ENCODE results near the gene CHMP4B.

The CHMP4B gene

GRCh38 chr20:33838035-33838864, 27.1 kb downstream of the CHMP4B start:
- no peak for DNase-seq (ENCODE audit: low read depth, low spot score)

DNA sequence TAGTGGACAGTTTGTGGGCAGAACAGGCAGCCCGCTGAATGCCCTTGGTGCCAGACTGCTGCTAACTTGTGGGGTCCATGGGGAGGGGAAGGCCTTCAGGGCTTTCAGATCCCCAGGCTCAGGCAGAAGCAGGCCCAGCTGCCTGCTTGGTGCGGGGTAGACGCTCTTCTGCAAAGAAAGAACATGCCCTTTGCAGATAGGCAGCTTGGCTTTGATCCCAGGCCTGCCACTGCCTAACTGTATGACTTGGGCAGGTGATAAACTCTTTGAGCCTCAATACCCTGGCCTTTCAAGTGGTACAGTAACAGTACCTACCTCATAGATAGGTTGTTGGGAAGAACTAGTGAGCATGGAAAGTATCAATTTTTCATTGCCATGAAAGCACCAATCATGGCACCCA, 28.4 kb downstream of the CHMP4B start:
- no peak for DNase-seq (ENCODE audit: low read depth, low spot score)

- DNase-seq (ENCODE audit: low read depth, low spot score) = no peak
These were observed 29.0 kb downstream of the CHMP4B start for GRCh38 chr20:33840160-33840559.

DNA sequence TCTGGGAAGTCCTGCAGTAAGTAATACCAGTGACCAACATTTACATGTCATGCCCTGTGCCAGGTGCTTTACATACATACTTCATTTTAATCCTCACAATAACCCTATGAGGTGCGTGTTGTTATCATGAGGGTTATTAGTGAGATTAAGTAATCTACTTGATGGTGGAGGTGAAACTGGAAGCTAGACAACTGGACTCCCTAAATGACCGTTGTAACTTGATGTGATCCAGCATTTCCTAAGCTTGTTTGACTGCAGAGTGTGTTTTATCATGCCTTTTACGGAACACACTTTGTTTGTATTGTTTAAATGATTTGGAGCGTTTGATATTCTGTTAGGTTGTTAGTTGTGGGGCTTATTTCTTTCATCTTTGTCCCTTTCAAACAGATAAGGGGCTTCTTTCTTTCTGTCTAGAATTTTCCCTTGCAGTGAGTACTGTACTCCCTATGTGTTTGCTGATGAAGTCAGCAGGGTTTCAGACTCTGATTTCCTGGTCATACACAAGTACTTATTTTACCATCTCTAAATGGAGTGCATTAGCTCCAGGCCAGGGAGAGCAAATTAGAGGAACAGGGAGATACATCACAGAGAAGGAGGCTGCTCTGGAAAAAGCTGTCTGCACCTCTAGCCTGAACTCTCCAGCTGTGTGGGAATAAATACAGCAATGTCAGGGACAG, 29.7 kb downstream of the CHMP4B start:
- DNase-seq (ENCODE audit: low read depth, low spot score) = no peak

GRCh38 chr20:33841436-33841799, 30.3 kb downstream of the CHMP4B start:
- DNase-seq (ENCODE audit: low read depth, low spot score) = no peak

DNA sequence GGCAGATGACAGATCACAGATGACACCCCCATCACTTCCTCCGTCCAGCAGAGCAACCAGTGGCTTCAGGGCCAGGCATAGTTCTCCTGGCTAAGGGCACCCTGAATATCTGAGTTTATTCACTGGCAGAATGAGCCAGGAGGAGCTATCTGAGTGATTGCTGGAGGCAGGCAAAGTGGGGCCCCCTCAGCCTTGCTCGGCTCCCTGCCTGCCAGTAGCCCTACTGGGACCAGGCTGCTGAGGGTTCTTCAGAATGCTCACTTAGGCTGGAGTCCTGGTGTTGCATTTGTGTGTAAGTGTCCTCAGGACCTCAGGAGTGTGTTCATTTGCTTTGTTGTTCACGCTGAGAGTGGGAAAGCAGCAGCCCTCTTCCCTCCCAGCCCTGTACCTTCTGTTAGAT, 31.2 kb downstream of the CHMP4B start:
- DNase-seq (ENCODE audit: low read depth, low spot score) = no peak

- no peak for DNase-seq (ENCODE audit: low read depth, low spot score)
These were observed 31.9 kb downstream of the CHMP4B start for GRCh38 chr20:33843050-33843449.

- no peak for DNase-seq (ENCODE audit: low read depth, low spot score)
These were observed 32.7 kb downstream of the CHMP4B start for GRCh38 chr20:33843854-33844253.

DNA sequence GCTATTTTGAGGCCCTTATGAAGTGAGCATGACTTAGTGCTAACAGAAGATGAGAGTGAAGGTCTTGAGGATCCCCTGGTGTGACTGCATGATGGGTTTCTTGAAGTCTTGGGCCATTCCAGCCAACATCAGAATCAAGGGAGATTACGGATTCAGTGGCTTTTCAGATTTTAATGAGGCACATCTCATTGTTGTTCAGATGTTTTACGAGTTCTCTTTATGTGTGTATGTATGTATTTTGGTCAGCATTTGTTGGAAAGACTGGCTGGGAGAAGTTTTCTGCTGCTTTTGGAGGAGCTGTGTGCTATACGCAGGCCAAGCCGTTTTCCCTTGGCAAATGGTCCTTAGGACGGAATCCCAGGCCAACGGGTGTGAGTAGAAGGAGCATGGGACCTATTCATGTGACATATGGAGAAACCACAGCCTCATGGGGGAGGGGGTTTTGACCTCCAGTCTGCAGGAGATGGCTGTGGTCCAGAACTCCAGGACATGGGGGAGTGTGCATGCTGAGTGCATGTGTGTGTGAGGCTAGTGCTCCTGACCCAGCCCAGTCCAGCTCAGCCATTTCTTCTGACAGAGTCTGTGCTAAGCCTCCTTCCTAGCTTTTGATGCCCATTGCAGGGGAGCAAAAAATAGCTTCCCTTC, 35.3 kb downstream of the CHMP4B start:
- peak; percentile 72 for DNase-seq (ENCODE audit: low read depth, low spot score)

GRCh38 chr20:33847006-33847405, 35.9 kb downstream of the CHMP4B start:
- no peak for DNase-seq (ENCODE audit: low read depth, low spot score)

GRCh38 chr20:33848391-33848790, 37.2 kb downstream of the CHMP4B start:
- DNase-seq (ENCODE audit: low read depth, low spot score) = no peak

DNA sequence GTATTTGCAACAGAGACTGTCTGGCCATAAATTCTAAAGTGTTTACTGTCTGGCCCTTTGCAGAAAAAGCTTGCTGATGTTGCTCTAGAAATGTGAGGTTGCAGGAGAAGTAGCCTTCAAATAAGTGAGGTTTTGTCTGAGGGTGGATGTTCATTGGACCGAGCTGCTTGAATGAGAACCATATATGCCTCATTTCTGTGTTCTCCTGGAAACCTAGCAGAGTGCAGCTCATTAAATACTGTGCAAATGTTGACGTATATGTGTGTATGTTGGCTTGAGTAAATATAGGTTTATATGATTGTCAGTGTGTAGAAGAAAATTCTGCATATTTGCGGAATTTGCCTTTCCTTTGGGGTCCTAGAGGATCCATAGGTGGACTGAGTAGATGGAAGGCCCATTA, 39.0 kb downstream of the CHMP4B start:
- DNase-seq (ENCODE audit: low read depth, low spot score) = no peak

- DNase-seq (ENCODE audit: low read depth, low spot score) = no peak
These were observed 40.8 kb downstream of the CHMP4B start for GRCh38 chr20:33851842-33852466.

DNA sequence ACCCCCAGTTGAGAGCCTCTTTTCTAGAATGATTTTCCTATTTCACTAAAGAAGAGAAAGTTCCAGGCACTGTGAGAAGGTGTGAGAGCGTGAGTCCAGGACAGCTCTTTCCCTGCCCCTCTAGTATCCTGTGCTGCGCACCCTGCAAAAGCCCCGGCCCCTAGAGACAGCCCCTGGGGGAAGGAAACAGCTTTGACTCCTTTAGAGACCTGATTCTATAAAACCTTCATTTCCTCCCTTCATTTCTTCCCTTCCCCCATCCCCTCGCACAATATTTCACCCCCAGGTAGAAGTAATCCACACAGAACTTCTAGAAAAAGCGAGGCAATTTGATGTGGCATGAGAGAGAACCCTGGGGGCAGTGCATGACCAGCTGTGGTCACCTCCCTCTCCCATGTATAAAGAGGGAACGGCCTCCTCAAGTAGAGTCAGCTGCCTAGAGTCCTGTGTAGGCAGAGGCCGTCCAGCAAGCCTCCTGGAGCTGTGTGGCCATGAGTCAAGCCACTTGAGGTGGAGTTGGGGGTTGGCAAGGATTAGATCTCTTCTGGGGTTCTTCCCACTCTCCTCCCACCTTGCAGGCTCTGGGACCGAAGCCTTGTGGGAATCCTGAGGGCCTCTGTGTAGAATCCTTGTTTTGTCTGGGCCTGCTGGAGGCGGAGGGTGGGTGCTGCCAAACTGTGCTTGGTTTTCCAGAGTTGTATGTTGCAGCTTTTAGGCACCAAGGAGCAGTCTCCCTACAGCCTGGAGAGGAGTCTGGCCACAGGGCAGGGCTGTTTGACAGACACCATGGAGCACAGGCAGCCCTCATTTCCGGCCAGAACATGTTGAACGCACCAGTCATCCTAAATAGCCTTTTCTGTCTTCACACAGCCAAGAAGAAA, 41.7 kb downstream of the CHMP4B start:
- DNase-seq (ENCODE audit: low read depth, low spot score) = no peak

DNA sequence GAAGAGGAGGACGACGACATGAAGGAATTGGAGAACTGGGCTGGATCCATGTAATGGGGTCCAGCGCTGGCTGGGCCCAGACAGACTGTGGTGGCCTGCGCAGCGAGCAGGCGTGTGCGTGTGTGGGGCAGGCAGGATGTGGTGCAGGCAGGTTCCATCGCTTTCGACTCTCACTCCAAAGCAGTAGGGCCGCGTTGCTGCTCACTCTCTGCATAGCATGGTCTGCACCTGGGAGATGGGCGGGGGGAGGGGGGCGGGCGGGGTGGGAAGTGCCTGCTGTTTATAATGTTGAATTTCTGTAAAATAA, 42.3 kb downstream of the CHMP4B start:
- no peak for DNase-seq (ENCODE audit: low read depth, low spot score)

GRCh38 chr20:33857722-33858563, 46.8 kb downstream of the CHMP4B start:
- no peak for DNase-seq (ENCODE audit: low read depth, low spot score)

- no peak for DNase-seq (ENCODE audit: low read depth, low spot score)
These were observed 47.5 kb downstream of the CHMP4B start for GRCh38 chr20:33858666-33859065.

GRCh38 chr20:33859157-33859695, 48.1 kb downstream of the CHMP4B start:
- no peak for DNase-seq (ENCODE audit: low read depth, low spot score)

DNA sequence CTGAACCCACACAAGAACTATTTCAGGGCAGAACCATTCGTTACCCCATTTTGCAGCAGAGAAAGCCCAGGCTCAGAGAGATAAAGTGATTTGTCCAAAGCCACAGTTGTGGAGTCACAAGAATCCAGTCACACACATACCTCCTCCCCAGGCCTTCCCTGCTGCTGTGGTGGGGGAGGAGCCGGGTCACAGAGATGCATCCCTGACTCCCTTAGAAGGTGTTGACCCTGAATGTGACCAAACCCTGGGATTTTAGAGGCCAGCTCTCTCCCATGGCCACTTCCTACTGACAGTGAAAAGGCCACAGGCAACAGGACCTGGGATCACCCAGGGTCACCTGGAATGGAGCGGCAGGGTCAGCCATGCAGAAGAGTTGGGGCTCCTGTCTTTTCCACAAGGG, 48.6 kb downstream of the CHMP4B start:
- DNase-seq (ENCODE audit: low read depth, low spot score) = no peak

DNA sequence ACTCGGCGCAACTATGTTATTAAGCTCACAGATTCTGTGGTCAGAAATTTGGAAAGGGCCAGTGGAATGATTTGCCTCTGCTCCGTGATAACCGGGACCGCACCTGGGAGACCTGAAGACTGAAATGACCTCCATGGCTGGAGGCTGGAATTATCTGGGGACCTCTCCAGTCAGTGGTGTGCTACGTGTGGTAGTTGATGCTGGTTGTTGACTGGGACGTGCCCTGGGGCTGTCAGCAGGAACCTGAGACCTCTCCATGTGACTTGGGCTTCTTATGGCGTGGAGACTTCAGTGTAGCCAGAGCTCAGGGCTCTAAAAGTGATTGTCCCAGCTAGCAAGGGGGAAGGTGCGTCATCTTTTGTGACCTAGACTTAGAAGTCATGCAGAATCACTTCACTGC, 50.3 kb downstream of the CHMP4B start:
- no peak for DNase-seq (ENCODE audit: low read depth, low spot score)
